ENCODE results near the gene PER2.

The PER2 gene

GRCh38 chr2:238270606-238271005, 17.8 kb downstream of the PER2 start:
- TF ChIP-seq, protein P1, sequence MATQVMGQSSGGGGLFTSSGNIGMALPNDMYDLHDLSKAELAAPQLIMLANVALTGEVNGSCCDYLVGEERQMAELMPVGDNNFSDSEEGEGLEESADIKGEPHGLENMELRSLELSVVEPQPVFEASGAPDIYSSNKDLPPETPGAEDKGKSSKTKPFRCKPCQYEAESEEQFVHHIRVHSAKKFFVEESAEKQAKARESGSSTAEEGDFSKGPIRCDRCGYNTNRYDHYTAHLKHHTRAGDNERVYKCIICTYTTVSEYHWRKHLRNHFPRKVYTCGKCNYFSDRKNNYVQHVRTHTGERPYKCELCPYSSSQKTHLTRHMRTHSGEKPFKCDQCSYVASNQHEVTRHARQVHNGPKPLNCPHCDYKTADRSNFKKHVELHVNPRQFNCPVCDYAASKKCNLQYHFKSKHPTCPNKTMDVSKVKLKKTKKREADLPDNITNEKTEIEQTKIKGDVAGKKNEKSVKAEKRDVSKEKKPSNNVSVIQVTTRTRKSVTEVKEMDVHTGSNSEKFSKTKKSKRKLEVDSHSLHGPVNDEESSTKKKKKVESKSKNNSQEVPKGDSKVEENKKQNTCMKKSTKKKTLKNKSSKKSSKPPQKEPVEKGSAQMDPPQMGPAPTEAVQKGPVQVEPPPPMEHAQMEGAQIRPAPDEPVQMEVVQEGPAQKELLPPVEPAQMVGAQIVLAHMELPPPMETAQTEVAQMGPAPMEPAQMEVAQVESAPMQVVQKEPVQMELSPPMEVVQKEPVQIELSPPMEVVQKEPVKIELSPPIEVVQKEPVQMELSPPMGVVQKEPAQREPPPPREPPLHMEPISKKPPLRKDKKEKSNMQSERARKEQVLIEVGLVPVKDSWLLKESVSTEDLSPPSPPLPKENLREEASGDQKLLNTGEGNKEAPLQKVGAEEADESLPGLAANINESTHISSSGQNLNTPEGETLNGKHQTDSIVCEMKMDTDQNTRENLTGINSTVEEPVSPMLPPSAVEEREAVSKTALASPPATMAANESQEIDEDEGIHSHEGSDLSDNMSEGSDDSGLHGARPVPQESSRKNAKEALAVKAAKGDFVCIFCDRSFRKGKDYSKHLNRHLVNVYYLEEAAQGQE (IDR thresholded peaks at IDR 0.05; ENCODE audit: insufficient read depth in 1 of 2, low read depth in 2 of 2, low read length in 2 of 2), result no peak
- no peak for TF ChIP-seq FOXP2 (optimal IDR thresholded peaks at IDR 0.05; ENCODE audit: borderline replicate concordance, extremely low read depth, extremely low read length, insufficient read depth)
- no peak for TF ChIP-seq TAF1 (IDR thresholded peaks at IDR 0.05; ENCODE audit: borderline replicate concordance, insufficient read depth, low read length)
- no peak for TF ChIP-seq POLR2AphosphoS5 (IDR thresholded peaks at IDR 0.05; ENCODE audit: low read depth, low read length)
- no peak for TF ChIP-seq SIN3A (IDR thresholded peaks at IDR 0.05; ENCODE audit: borderline replicate concordance, insufficient read depth, low read length)

- TF ChIP-seq SIN3A (IDR thresholded peaks at IDR 0.05; ENCODE audit: borderline replicate concordance, insufficient read depth, low read length), result no peak
- no peak for TF ChIP-seq TAF1 (IDR thresholded peaks at IDR 0.05; ENCODE audit: borderline replicate concordance, insufficient read depth, low read length)
- TF ChIP-seq POLR2AphosphoS5 (IDR thresholded peaks at IDR 0.05; ENCODE audit: low read depth, low read length), result no peak
- TF ChIP-seq, protein P1 (IDR thresholded peaks at IDR 0.05; ENCODE audit: insufficient read depth in 1 of 2, low read depth in 2 of 2, low read length in 2 of 2), result no peak
- TF ChIP-seq FOXP2 (optimal IDR thresholded peaks at IDR 0.05; ENCODE audit: borderline replicate concordance, extremely low read depth, extremely low read length, insufficient read depth), result no peak
Observed at GRCh38 chr2:238269741-238270140, 18.7 kb downstream of the PER2 start.

GRCh38 chr2:238267884-238268680, 20.3 kb downstream of the PER2 start:
- TF ChIP-seq, protein P1 (IDR thresholded peaks at IDR 0.05; ENCODE audit: insufficient read depth in 1 of 2, low read depth in 2 of 2, low read length in 2 of 2), result no peak
- TF ChIP-seq POLR2AphosphoS5 (IDR thresholded peaks at IDR 0.05; ENCODE audit: low read depth, low read length) (no peak), SIN3A (IDR thresholded peaks at IDR 0.05; ENCODE audit: borderline replicate concordance, insufficient read depth, low read length) (no peak), FOXP2 (optimal IDR thresholded peaks at IDR 0.05; ENCODE audit: borderline replicate concordance, extremely low read depth, extremely low read length, insufficient read depth) (no peak), TAF1 (IDR thresholded peaks at IDR 0.05; ENCODE audit: borderline replicate concordance, insufficient read depth, low read length) (no peak)

GRCh38 chr2:238267341-238267710, 21.1 kb downstream of the PER2 start:
- TF ChIP-seq SIN3A (IDR thresholded peaks at IDR 0.05; ENCODE audit: borderline replicate concordance, insufficient read depth, low read length) (no peak), TAF1 (IDR thresholded peaks at IDR 0.05; ENCODE audit: borderline replicate concordance, insufficient read depth, low read length) (no peak), FOXP2 (optimal IDR thresholded peaks at IDR 0.05; ENCODE audit: borderline replicate concordance, extremely low read depth, extremely low read length, insufficient read depth) (no peak)

- TF ChIP-seq SIN3A (IDR thresholded peaks at IDR 0.05; ENCODE audit: borderline replicate concordance, insufficient read depth, low read length) (no peak), FOXP2 (optimal IDR thresholded peaks at IDR 0.05; ENCODE audit: borderline replicate concordance, extremely low read depth, extremely low read length, insufficient read depth) (no peak), POLR2AphosphoS5 (IDR thresholded peaks at IDR 0.05; ENCODE audit: low read depth, low read length) (no peak), TAF1 (IDR thresholded peaks at IDR 0.05; ENCODE audit: borderline replicate concordance, insufficient read depth, low read length) (no peak)
- TF ChIP-seq, protein P1 (IDR thresholded peaks at IDR 0.05; ENCODE audit: insufficient read depth in 1 of 2, low read depth in 2 of 2, low read length in 2 of 2), result no peak
Observed at GRCh38 chr2:238265605-238266004, 22.8 kb downstream of the PER2 start.
